Lower leg skin (tissue), 4 donors: ENCODE data around the gene INSYN1. TPM values are rescaled to one million over a fixed set of nuclear protein-coding genes. Genes with fewer than 3 reads are reported as not detected.
"Not testable (repeated sequence)": the region's sequence is repeated elsewhere in the genome, so short reads cannot be mapped to it uniquely, and the experiment has no call there.

Experiments used
- DNase-seq, 2 donors: peaks; one replicate each; pipeline ENCODE4 v3.0.0-alpha.2; 2019; ENCODE audit warnings: low spot score in 2 of 2
- H3K4me3 ChIP-seq: fragments of 200-600 bp; sonication (generic); 2 replicates; pipeline ENCODE4 v1.5.1; 2017; ENCODE audit warnings: mild to moderate bottlenecking, low read depth; ENCODE audit not compliant: poor library complexity, severe bottlenecking
- POLR2A ChIP-seq, 2 donors: fragments of 450-650 bp; IDR thresholded peaks; one replicate each; pipeline ENCODE4 v1.6.1; 2016 to 2017; ENCODE audit warnings: antibody characterized with exemption in 2 of 2, mild to moderate bottlenecking in 1 of 2, moderate library complexity in 1 of 2
- WGBS, 2 donors: methylation state at CpG; one replicate each; pipeline ENCODE4 v1.1.5; 2018; 5-methylcytosine and 5-hydroxymethylcytosine counted together
- intact Hi-C: fragments of 100-400 bp; cut with DNase I; formaldehyde crosslinking; loops from one replicate; pipeline ENCODE4 v1.15.0; 2023; ENCODE audit warnings: low total_unique reads
- total RNA-seq, 4 donors: library from RNA; depleted of rRNA; stranded (reverse); fragments of >200 nt; gene quantifications; one replicate each; pipeline ENCODE4 v1.1.0, GENCODE V29; 2016
- TF ChIP-seq, protein P1 (sequence below), 3 donors: fragments of 450-650 bp; IDR thresholded peaks; one replicate each; pipeline ENCODE4 v1.5.1; 2016; ENCODE audit warnings: antibody characterized with exemption in 3 of 3, mild to moderate bottlenecking in 3 of 3, moderate library complexity in 2 of 3

INSYN1 gene
- total RNA-seq, 4 donors from 2014 or later, result 30.9 to 50.7 (median 34.8) TPM

DNA sequence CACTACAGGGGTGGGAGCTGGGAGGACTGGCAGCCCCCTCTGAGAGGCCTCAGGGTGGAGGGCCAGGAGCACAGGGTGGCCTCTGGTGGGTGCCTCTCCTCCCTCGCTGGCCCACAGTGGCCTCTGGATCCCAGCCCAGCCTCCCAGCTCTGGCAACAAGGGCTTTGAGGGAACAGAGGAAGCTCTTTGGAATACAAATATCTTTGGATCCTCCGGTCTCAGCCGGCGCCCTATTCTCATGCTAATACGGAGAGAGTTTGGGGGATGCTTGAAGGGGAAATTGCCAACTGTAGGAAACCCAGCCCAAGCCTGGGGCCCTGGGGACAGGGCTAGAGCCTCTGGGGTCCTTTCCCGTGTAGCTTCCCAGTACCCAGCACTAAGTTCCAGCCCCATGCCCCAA, 33.4 kb upstream of the INSYN1 start:
- WGBS, 2 donors, result 77 to 84% methylated on average over 6 of the region's 6 CpGs
- H3K4me3 ChIP-seq, result no peak overlapping the region
- no peak for DNase-seq
- TF ChIP-seq POLR2A (IDR thresholded peaks at IDR 0.05), result no peak
- TF ChIP-seq, protein P1, sequence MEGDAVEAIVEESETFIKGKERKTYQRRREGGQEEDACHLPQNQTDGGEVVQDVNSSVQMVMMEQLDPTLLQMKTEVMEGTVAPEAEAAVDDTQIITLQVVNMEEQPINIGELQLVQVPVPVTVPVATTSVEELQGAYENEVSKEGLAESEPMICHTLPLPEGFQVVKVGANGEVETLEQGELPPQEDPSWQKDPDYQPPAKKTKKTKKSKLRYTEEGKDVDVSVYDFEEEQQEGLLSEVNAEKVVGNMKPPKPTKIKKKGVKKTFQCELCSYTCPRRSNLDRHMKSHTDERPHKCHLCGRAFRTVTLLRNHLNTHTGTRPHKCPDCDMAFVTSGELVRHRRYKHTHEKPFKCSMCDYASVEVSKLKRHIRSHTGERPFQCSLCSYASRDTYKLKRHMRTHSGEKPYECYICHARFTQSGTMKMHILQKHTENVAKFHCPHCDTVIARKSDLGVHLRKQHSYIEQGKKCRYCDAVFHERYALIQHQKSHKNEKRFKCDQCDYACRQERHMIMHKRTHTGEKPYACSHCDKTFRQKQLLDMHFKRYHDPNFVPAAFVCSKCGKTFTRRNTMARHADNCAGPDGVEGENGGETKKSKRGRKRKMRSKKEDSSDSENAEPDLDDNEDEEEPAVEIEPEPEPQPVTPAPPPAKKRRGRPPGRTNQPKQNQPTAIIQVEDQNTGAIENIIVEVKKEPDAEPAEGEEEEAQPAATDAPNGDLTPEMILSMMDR (IDR thresholded peaks at IDR 0.05), result no peak
- intact Hi-C loops, result no loop called here

DNA sequence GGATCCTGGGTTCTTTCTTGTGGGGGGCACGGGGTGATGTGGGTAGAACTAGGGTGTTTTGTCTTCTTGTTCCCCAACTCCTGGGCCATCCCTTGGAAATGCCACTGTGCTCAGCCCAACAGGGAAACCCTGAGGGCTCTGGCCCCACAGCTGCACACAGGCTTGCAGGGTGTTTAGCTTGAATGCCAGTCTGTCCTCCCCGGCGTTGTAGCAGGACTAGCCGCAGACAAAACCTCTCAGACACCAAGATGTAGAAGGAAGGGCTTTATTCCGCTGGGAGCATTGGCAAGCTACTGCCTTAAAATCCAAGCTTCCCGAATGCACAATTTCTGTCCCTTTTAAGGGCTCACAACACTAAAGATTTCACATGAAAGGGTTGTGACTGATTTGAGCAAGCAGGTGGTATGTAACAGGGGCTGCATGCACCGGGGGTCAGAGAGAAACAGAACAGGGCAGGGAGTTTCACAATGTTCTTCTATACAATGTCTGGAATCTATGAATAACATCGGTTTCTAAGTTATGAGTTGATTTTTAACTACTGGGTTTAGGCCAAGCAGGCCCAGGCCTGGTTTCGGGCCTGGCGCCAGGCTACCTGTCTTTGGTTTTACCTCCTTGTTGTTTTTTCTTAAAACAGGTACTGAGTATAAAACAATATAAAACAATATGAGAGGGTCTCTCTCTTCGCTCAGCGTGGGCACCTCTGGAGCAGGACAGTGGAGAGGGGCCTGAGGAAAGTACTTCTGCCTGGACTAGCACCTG, 32.3 kb upstream of the INSYN1 start:
- H3K4me3 ChIP-seq, intact Hi-C loops, DNase-seq: not testable (repeated sequence)
- 67 to 74% methylated on average over 12 of the region's 12 CpGs for WGBS, 2 donors

DNA sequence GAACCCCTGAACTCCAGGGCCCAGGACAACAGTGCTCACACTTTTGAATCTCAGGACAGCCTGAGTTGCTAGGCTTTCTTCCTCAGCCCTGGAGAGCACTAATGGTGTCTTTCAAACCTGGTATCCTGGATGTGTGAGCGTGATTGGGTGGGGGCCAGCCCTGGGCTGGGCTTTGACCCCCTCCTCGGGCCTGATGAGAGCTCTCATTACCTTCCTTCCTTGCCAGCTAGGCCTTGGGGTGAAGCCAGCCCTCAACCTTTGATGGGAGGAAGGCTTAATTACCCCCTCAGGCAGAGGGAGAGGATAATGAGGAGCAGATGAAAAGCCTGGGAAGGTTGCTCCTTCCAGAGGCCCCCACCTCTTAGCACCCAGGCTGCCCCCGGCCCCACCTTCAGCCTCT, 31.1 kb upstream of the INSYN1 start:
- no peak for TF ChIP-seq POLR2A (IDR thresholded peaks at IDR 0.05)
- TF ChIP-seq, protein P1 (IDR thresholded peaks at IDR 0.05), result no peak
- WGBS, 2 donors, result 37 to 49% methylated on average over 2 to 3 of the region's 3 CpGs
- intact Hi-C loops, result no loop called here
- no peak for DNase-seq
- no peak overlapping the region for H3K4me3 ChIP-seq

DNA sequence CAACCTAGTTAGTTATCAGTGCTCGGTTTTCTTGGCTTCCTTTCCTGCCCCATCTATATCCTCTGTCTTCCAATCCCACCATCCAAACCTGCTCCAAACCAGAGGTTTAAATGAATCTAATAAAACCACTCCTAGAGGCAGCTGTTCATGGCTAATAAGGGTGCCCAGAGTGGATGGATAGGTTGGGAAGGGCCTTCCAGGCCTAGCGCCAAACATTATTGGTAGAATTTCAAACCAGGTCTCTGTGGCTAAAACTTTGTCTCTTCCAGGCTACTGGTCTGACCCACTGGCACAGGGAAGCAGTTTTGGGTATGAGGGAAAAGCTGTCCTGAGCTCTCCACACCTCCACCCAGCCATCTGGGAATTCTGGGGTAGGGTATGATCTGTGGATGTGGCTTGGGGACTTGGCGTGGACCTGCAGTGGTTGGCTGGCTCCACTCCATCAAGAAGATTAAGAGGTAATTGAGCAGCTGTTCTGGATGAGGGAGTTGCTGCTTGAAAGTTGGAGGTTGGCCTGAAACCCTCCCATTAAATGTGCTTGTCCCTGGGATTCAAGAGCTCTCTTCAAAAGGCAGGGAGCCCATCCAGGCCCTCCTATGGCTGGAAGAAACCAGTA, 29.3 kb upstream of the INSYN1 start:
- no peak overlapping the region for H3K4me3 ChIP-seq
- intact Hi-C loops, result no loop called here
- no peak for DNase-seq
- 36 to 50% methylated on average over 3 of the region's 3 CpGs for WGBS, 2 donors
- no peak for TF ChIP-seq POLR2A (IDR thresholded peaks at IDR 0.05)
- TF ChIP-seq, protein P1 (IDR thresholded peaks at IDR 0.05), result no peak

DNA sequence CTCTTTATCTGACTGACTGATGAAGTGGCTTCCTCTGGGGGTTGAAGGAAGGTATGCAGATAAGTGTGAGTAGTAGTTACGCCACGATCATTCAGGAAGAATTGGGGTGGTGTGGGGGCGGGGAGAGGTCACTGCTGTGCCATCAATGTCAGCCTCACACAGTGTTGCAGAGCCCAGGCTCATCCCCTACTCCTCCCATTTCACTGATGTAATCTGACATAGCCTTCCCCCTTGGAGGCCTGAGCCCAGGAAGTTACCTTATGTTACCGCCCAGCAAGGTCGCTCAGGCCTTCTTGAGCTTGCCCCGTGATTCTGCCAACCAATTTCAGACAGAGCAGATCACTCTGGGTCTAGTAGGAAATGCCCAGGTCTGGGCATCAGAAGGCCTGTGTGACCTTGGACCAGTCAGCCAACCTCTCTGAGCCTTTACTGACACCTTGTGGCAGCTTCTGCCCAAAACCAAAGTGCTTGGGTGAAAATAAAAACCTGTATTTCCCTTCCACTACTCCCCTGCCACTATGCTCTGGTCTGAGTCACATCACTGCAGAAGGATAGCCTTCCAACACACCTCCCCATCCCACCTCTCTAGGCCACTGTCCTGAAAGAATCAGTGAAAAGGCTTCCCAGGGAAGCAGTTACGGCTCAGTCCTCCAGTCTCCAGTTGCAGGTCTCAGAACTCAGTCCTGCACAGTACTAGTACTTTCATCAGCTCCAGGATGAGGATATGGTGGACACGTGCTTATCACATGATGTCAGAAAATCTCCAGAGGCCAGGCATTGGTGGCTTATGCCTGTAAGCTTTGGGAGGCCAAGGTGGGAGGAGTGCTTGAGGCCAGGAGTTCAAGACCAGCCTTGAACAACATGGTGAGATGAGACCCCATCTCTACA, 28.1 kb upstream of the INSYN1 start:
- TF ChIP-seq POLR2A (IDR thresholded peaks at IDR 0.05), result no peak
- TF ChIP-seq, protein P1 (IDR thresholded peaks at IDR 0.05), result no peak
- intact Hi-C loops, result no loop called here
- DNase-seq, result no peak
- H3K4me3 ChIP-seq, result no peak overlapping the region
- WGBS, 2 donors, result 58 to 74% methylated on average over 8 of the region's 8 CpGs

GRCh38 chr15:73779974-73780373, 26.8 kb upstream of the INSYN1 start:
- H3K4me3 ChIP-seq, result no peak overlapping the region
- WGBS, 2 donors, result 82 to 86% methylated on average over 3 of the region's 3 CpGs
- no peak for DNase-seq
- intact Hi-C loops, result no loop called here
- no peak for TF ChIP-seq POLR2A (IDR thresholded peaks at IDR 0.05)
- TF ChIP-seq, protein P1 (IDR thresholded peaks at IDR 0.05), result no peak
